GM04504 (cell line): Measurements from ENCODE around the gene NPR2.

ENCODE experiments used
- DNase-seq: peaks from one replicate; pipeline ENCODE4 v3.0.0-alpha.2; 2012; ENCODE audit warnings: low read depth

Gene NPR2

DNA sequence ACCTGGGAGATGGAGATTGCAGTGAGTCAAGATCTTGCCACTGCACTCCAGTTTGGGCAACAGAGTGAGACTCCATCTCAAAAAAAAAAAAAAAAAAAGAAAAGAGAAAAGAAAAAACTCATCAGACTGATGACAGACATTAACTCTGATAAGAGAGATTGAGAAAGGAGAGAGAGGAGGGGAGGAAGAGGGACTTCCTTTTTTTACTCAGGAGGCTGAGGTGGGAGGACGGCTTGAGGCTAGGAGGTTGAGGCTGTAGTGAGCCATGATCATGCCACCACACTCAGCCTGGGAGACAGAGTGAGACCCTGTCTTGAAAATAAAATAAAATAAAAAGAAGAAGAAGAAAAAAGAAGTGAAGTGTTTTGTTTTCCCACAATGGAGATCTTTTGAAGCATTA lies 27.6 kb upstream of the NPR2 start:
- DNase-seq: no peak

DNA sequence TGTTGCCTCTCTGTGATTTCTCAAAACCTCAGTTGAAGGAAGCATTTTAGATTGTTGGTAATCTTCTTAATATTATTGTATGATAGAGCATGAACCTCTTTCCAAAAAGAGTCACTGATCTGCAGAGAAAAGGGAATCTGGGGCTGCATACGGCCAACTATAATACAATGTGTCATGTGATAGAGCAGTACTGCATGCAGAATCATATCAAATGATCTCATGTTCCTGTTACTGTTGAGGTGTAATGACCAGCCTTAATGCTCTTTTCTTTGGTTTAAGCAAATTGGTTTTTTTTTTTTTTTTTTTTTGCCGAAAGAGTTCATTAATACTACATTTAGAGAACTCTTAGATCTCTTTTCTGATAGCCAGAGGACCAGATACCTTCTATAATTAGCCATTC lies 24.4 kb upstream of the NPR2 start:
- DNase-seq: no peak

DNA sequence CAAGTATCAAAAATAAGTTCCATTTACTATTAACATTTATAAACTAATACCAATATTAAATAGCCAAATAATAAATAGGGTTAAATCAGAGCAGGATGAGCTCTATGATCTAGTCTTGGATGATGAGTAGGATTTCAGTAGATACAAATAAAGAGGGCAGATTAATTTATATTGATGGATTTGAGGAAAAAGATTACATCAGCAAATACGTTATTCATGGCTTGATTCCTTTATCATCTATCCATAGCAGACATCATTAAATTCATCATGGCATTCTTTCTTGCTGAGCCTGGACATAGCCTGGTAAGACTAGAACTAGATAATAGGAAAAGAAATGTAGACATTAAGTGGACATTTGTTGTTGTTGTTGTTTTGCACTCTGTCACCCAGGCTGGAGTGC lies 23.9 kb upstream of the NPR2 start:
- DNase-seq: no peak

DNA sequence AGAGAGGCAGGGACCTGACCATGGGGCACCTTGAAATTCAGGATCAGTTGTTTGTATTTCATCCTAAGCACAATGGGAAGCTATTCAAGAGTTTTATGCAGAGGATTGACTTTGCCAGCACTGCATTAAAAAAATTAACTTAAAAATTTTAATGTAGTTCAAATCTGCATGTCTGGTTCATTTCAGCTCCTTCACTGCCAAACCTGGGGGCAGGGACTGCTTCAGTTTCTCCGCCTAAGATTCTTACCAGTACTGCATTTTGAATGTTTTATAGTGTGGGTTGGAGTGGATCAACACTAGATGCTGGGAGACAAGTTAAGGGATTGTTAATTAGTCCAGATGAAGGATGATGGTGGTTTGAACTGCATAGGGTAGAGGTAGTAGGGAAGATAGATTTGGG lies 21.6 kb upstream of the NPR2 start:
- no peak for DNase-seq

DNA sequence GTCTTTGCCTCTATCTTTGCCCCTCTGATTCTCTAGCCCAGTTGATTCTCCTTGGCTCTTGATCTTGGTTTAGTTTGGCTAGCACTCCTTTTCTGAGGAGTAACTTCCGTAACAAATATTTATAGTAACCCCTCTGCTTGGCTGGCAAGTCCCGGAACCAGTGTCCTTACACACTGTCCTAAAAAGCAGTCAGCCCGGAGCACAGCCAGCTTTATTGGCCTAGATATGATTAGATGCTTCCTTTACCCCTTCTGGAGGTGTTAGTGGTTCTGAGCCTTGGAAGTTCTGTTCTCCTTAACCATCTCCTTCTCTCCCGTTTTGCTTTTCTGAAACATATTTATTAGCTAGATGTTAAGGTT lies 20.3 kb upstream of the NPR2 start:
- DNase-seq: no peak

DNA sequence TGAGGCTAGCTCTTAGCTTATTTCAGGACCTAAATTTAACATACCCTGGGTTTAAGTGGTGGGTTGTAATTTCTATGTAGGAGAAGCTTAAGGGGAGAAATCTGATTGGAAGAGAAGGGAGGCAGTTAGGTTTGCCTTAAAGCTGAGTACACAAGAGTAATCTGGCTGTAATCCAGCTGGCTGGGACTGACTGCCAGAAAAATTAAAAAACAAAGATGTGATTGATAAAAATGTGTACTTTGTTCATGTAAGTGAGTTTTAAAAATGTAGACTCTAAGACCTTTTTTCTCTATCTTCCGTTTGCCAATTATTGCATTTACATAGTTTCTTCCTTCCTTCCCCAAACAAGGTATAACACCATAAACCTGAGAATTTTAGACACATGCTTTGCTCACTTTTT lies 19.9 kb upstream of the NPR2 start:
- no peak for DNase-seq

DNA sequence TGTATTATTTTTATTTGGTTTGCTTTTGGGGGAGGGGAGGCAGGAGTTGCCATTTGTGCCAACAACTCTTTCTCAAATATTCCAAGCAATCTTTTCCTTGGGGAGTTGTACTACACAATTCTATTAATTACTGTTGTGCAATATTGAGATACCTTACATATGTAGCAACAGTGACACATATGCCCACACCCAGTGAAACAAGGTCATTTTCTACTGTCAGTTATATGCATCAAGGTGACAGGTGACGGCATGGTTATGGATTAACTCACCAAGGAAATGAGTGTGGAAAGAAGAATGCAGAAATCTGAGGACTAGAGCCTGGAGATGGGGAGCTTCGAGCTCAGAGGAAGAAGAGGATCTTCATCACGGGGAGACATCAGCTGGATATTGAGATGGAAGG lies 19.4 kb upstream of the NPR2 start:
- DNase-seq: no peak

DNA sequence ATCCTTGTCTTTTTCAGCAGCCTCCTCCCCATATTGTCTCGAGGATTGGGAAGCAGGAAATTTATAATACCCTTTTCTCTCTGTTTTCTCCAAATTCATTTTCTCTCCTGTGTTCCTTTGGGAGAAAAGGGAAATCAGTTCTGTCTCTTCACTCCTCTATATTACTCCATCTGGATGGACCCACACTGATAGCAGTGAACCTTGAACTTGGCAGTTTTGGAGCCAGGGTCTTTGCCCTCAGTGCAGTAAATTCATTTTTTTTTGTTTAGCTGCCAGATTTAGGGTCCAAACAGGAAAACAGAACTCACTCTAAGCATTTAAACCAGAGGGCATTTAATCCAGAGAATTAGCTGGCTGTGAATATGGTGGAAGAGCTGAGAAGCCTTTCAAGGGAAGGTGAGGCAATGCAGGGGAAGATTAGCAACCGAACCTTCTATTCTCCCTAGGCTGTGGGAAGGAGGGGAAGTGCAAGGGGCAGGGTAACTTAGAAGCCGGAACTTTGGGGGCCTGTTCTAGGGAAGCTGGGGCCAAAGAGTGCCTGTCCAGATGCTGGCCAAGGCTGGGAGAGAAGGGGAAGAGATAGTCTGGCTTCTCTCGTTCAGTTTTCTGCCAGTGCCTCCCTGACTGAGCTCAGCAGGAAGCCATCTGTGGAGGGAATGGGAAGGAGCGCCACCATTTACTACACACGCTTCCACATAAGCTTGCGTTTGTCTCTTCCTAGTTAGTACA lies 16.3 kb upstream of the NPR2 start:
- no peak for DNase-seq

DNA sequence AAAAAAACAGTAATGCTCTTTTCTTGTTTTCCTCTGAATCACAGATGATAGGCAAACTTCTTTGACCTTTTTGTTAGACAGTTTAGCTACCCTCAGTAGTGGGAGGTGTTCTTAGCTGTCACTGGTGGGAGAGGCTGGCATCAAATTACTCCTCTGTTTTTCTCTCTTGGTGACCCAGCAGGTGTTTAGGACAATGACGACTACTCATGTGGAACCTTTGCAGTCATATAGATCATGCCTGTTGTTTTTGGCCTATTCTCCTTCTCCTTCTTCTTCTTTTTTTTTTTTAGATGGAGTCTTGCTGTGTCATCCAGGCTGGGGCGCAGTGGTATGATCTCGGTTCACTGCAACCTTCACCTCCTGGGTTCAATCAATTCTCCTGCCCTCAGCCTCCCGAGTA lies 15.4 kb upstream of the NPR2 start:
- no peak for DNase-seq

DNA sequence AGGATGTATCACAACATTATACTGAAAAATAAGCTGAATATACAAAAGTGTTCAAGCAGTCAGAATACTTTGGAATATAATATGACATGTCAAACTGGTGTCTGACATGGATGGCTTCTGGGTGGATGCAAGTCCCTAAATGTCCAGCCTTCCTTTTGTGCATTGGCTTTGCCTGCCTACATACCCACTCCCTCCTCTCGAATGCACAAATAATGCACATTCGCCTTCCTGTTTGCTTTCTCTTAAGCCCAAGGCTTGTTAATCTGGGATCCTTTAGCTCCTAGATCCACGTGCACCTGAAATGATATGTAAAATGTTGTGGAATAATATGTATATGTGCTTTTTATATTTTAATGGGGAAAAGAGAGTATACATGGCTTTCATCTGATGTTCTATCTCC lies 12.9 kb upstream of the NPR2 start:
- no peak for DNase-seq

DNA sequence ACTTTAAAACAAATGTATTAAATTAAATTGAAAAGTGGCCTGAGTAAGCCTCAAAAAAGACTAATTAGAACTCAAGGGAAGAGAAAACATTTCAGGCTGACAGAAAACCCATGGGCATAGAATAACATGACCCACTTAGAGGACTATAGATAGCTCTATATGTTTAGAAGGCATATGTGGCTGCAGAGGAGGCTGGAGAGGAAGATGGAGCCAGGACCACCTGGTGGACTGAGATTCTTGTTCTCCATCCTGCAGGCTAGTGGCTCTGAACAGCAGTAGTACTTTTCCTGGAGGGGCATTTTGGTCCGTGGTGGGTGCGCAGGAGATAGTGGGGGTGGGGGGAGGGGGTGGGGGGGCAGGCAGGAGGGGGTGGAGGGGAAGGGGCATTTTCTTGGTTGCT lies 10.3 kb upstream of the NPR2 start:
- no peak for DNase-seq

DNA sequence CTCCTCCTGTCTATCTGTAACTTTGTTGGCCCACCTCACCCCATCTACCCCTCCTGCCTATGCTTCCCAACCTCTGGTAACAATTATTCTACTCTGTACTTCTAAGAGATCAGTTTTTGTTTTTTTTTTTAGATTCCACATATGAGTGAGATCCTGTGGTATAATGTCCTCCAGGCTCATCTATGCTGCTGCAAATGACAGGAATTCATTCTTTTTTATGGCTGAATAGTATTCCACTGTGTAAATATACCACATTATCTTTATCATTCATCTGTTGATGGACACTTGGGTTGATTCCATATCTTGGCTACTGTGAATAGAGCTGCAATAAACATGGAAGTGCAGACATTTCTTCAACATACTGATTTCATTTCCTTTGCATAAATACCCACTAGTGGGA lies 8.0 kb upstream of the NPR2 start:
- DNase-seq: no peak

DNA sequence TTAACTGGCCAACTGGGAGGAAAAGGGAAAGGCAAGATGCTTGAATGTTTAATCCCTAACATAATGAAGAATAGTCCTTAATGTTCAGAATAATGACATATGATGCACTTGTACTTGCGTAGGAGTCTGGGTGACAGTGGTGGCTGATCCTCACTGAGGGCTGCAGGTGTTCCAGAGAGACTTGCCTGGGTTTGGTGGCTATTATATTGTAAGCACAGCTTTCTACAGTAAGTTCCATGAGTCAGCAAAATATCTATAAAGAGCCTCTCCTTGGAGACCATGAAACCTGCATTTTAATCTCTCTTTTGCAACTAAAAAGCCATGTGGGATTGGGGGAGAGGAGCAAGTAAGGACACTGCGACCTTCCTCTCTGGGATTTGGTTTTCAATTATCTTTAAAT lies 1.9 kb upstream of the NPR2 start:
- DNase-seq: no peak

DNA sequence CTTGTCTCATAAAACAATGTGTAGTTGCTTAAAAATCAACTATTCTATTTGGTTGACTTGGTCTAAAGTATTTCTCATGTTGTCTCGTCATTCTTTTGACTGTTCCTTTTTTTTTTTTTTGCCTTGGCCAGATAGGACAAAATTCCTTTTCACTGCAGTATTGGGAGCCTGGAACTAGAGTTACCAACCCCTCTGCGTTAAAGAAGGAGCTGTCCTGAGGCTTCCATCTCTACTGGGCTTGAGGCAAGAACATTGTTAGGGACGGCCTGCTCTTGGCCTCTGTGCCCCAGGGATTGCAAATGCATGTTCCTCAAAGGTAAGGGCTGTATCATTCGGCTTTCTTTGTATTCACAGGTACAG lies 1.4 kb upstream of the NPR2 start:
- no peak for DNase-seq

DNA sequence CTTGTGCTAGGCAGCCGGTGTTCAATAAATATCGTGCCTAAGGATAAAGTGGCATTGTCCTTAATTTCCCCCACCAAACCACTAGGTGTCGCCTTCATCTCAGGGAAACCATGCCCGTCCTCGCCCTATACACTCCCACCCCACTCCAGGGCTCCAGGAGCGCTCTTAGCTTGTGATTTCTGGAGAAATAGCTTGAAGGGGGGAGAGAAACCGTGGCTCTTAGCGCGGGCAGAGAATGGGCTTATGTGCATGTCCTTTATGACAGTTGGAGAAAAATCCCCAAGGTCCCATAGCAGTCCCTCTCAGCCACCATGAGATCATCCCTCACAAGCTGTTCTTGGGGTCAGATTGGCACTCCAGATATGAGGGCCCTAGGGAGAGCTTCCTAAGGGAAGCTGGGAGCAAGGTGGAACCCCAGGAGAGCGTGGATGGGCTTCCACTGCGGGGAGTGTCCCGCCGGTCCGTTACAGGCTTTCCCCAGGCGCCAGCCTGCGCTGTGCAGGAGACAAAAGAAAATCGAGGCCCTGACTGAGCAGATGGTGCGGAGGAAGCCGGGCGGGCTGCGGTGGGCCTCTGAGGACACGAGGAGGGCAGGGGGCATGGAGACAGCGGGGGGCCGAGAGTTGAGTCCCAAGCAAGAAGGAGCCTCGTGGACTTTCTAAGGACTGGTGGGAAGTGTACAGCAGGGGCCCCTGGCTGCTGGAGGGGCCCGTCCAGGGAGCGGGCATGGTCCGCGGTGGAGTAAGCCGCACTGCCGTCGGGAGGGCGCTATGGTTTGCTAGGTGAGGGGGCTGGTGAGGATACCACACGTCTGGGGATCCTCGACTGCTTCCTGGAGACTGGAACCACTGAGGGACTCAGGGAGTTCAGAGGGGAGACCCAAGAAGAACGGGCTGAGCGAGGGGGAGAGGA lies 750 bp upstream of the NPR2 start:
- DNase-seq: peak; percentile 60

DNA sequence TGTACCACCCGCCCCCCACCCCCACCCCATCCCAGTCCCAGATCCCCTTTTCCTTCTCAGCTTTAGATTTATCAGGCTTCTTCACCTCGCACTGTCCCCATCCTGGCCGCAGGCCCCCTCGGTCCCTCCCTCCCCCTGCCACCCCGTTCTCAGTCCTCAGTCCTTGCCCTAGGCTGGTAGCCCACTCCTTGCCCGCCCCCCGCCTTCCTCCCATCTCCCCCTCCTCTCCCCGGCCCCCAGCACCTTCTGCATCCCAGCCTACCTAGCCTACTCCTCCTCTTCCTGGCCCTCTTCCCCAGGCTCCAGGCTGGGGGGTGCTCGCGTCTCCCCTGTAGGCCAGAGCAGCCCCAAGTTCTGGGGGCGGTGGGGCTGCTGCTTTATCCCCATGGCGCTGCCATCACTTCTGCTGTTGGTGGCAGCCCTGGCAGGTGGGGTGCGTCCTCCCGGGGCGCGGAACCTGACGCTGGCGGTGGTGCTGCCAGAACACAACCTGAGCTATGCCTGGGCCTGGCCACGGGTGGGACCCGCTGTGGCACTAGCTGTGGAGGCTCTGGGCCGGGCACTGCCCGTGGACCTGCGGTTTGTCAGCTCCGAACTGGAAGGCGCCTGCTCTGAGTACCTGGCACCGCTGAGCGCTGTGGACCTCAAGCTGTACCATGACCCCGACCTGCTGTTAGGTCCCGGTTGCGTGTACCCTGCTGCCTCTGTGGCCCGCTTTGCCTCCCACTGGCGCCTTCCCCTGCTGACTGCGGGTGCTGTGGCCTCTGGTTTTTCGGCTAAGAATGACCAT lies 828 bp downstream of the NPR2 start:
- DNase-seq: no peak

DNA sequence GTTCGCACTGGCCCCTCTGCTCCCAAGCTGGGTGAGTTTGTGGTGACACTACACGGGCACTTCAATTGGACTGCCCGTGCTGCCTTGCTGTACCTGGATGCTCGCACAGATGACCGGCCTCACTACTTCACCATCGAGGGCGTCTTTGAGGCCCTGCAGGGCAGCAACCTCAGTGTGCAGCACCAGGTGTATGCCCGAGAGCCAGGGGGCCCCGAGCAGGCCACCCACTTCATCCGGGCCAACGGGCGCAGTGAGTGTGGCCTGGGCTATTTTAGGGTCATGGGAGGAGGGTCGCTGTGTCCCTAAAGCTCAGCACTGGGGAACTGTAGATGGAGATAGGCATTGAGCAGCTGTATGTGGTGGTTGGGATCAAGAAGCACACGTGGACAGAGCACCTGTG lies 1.4 kb downstream of the NPR2 start:
- DNase-seq: no peak

DNA sequence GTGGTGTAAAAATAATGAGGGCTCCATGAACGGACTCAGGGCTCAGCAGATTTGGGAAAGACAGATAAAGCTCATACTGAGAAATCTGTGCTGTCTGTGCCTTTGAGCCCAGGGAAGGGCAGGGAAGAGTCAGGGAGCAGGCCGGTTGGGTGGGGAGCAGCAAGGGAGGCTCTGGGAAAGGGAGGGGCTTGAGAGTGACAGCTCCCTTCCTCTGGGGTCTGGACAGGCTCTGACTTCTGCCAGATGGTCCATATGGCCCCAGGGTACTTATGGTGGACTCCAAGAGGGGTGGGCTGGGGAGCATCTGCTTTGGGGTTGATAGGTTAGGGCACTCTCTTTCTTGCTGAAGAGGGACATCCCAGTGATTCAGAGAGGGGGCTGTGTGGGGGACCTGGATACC lies 2.1 kb downstream of the NPR2 start:
- DNase-seq: no peak

DNA sequence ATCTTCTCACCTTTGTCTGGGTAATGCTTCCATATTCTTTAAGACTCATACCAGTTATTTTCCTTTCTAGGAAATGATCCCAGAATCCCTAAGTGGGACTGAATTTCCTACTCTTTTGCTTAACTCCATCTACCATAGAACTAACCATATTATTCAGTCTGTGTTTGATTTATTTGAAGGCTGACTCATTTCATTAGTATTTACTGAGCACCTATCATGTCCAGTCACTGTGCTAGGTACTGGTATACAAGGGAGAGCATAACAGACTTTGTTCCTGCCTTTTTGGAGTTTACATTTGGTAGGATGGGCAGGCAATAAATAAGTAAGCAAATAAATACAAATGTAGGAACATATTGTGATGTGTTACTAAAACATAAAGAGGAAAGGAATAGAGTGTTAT lies 4.3 kb downstream of the NPR2 start:
- DNase-seq: no peak

DNA sequence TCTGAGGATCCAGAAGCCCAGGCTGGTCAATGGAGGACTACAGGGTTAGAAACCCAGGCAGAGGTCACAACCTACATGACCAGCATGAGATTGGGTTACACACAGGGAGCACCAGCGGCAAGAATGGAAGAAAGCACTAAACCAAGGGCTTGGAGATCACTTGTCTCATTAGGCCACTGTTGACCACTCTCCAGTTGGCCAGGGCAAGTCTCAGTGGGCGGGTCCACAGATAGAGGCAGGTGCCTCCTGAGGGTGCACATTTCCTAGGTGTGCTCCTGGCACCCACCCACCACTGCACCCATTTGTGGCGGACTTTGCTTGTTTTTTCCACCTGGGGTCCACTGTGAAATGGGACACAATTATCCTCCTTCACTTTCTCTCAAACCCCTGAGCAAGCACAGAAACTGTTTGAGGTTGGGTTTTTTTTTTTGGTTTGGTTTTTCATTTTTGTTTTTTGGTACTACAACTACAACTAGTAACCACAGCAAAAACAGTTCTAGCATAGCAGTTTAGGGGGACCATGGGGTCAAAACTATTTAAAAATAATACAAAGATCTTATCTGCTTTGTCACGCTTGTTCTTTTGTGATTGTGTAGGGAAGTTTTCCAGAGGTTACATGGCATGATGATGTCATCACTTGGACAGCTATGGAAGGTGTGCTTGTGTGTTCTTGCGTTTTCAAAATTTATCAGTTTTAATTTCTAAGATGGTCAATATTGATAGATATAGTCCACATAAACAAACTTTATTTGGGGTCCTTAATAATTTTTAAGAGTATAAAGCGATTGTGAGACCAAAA lies 6.1 kb downstream of the NPR2 start:
- no peak for DNase-seq

DNA sequence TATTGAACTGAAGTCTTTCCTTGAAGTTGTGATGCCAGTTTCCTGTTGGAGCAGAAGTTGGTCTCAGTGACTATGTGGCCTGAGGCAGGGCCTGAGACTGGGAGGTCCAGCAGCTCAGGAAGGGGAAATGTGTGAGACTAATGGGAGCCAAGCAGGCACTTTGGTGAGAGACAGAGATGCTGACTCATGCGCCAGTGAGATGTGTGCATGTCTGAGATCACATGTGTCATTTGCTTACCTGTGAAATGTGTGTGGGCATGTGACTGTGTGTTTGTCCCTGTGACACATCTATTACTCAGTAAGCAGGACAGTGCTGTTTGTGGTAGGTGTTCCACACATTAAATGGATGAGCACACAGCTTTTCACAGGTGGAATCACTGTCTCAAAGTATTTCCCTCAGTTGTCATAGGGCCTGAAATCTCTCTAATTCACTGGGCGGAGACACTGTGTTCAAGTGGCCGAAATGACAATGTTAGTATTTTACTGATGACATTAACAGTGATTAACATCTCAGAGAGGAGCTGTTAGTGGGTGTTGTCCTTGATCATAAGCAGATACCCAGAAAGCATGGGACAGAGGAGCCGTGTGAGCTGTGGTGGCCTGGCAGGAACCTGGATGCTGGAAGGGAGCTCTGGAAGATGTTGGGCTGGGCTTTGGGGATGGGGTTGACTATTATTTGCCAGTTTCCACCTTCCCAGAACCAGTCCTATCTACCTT lies 7.4 kb downstream of the NPR2 start:
- no peak for DNase-seq

DNA sequence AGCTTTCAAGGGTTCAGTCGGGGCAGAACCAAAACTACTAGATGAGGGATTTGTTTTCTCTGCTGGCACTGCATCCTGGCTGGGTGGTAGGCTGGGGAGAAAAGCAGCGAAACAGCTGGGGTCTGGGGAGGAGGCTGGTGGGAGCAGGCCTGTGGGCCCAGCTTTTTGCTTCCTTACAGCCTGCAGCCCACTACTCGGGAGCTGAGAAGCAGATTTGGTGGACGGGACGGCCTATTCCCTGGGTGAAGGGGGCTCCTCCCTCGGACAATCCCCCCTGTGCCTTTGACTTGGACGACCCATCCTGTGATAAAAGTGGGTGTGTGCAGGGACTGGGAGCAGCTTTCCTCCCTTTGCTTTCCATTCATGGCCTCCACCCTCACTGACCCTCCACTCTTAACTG lies 9.1 kb downstream of the NPR2 start:
- no peak for DNase-seq
